ENCODE data around the gene LUC7L3.

- TF ChIP-seq MAX (IDR thresholded peaks at IDR 0.05; ENCODE audit: low read depth, low read length) (no peak), CTCF (IDR thresholded peaks at IDR 0.05; ENCODE audit: low read depth, low read length) (no peak), MYC (IDR thresholded peaks at IDR 0.05; ENCODE audit: low read depth, low read length) (no peak), POLR2A (IDR thresholded peaks at IDR 0.05; ENCODE audit: extremely low read depth, insufficient read length) (no peak)
Observed at GRCh38 chr17:50800196-50800700, 80.8 kb downstream of the LUC7L3 start.

Measured in NB4 (cell line).